ENCODE measurements around the gene FYB2. TPM values are rescaled to one million over a fixed set of nuclear protein-coding genes. Genes with fewer than 3 reads are reported as not detected.

The FYB2 gene
- total RNA-seq, 1 donor from 2014 or later: not detected

GRCh38 chr1:56670350-56670749 is 148.9 kb downstream of the FYB2 start:
- no peaks in the 10 kb centered on the region for H3K36me3 ChIP-seq (ENCODE audit: control insufficient read depth, insufficient read depth, low read length)
- DNase-seq (ENCODE audit: low read depth): no peak
- no peak overlapping the region for H3K4me3 ChIP-seq (ENCODE audit: low read depth, low read length)
- TF ChIP-seq CTCF (IDR thresholded peaks at IDR 0.05; ENCODE audit: insufficient read depth, low read length, poor library complexity, severe bottlenecking): no peak
- no peaks in the 10 kb centered on the region for H3K27me3 ChIP-seq (ENCODE audit: control insufficient read depth, insufficient read depth, low read length)

Other genes with a start within 250 kb of the FYB2 start
- gene PLPP3, start 239.8 kb downstream of the FYB2 start, total RNA-seq: 3.9 and 4.9 TPM in 2 replicates
- gene PRKAA2, start 174.1 kb downstream of the FYB2 start, total RNA-seq: 5.7 and 6.5 TPM in 2 replicates
- not detected in 2 replicates for gene C8A, start 35.4 kb upstream of the FYB2 start, total RNA-seq
- gene C8B, start 146.6 kb upstream of the FYB2 start, total RNA-seq: not detected in 2 replicates